ENCODE results near the gene DGKG. TPM values are rescaled to one million over a fixed set of nuclear protein-coding genes. Genes with fewer than 3 reads are reported as not detected.

Gene DGKG
- total RNA-seq, 2 experiments from 2014 or later = not detected

GRCh38 chr3:186169379-186169778 lies 192.7 kb downstream of the DGKG start:
- Histone ChIP-seq H3K4me1 (ENCODE audit: insufficient read depth, low read length) (no peaks in the 10 kb centered on the region), H3K4me3 (ENCODE audit: low read length) (no peak overlapping the region), H3K27ac (ENCODE audit: low read depth in 1 of 2, low read length in 2 of 2) (no peak overlapping the region), H3K36me3 (ENCODE audit: insufficient read depth, low read length) (no peaks in the 10 kb centered on the region), H3K27me3 (ENCODE audit: control insufficient read depth in 1 of 2, insufficient read depth in 2 of 2, low read length in 2 of 2) (peaks cover 4 to 5% of the 10 kb centered on the region in 2 experiments), H3K9me3 (ENCODE audit: control insufficient read depth in 1 of 2, insufficient read depth in 1 of 2, low read length in 2 of 2) (peaks cover 0 to 3% of the 10 kb centered on the region in 2 experiments)
- TF ChIP-seq CTCF (IDR thresholded peaks at IDR 0.05) = no peak
- H3K4me3 Mint-ChIP-seq = no peak overlapping the region
- H3K36me3 Mint-ChIP-seq (ENCODE audit: low read depth) = no peaks in the 10 kb centered on the region
- DNase-seq = no peak
- intact Hi-C loops (cut with DNase I, micrococcal nuclease) = no loop called here
- POLR2A ChIA-PET = no interaction called here
- CTCF ChIA-PET = no interaction called here
- no peaks in the 10 kb centered on the region for H3K4me1 Mint-ChIP-seq (ENCODE audit: low read depth)
- no peak for ATAC-seq (ENCODE audit: poor library complexity)
- H3K27ac Mint-ChIP-seq = no peak overlapping the region
- peaks cover 27% of the 10 kb centered on the region for H3K27me3 Mint-ChIP-seq
- no peaks in the 10 kb centered on the region for H3K9me3 Mint-ChIP-seq

GRCh38 chr3:186168976-186169375 lies 193.1 kb downstream of the DGKG start:
- intact Hi-C loops (cut with DNase I, micrococcal nuclease) = no loop called here
- CTCF ChIA-PET = no interaction called here
- H3K4me1 ChIP-seq (ENCODE audit: insufficient read depth, low read length) = no peaks in the 10 kb centered on the region
- ATAC-seq (ENCODE audit: poor library complexity) (no peak), DNase-seq (no peak)
- H3K27me3 Mint-ChIP-seq = peaks cover 28% of the 10 kb centered on the region
- no peak overlapping the region for H3K4me3 Mint-ChIP-seq
- no peak overlapping the region for H3K27ac ChIP-seq (ENCODE audit: low read depth in 1 of 2, low read length in 2 of 2)
- H3K9me3 Mint-ChIP-seq = no peaks in the 10 kb centered on the region
- H3K27me3 ChIP-seq (ENCODE audit: control insufficient read depth in 1 of 2, insufficient read depth in 2 of 2, low read length in 2 of 2) = peaks cover 5 to 8% of the 10 kb centered on the region in 2 experiments
- no peak overlapping the region for H3K27ac Mint-ChIP-seq
- H3K36me3 ChIP-seq (ENCODE audit: insufficient read depth, low read length) = no peaks in the 10 kb centered on the region
- peaks cover 0 to 3% of the 10 kb centered on the region in 2 experiments for H3K9me3 ChIP-seq (ENCODE audit: control insufficient read depth in 1 of 2, insufficient read depth in 1 of 2, low read length in 2 of 2)
- no peaks in the 10 kb centered on the region for H3K4me1 Mint-ChIP-seq (ENCODE audit: low read depth)
- H3K4me3 ChIP-seq (ENCODE audit: low read length) = no peak overlapping the region
- no peaks in the 10 kb centered on the region for H3K36me3 Mint-ChIP-seq (ENCODE audit: low read depth)
- TF ChIP-seq CTCF (IDR thresholded peaks at IDR 0.05) = no peak
- POLR2A ChIA-PET = no interaction called here

- no peak for TF ChIP-seq CTCF (IDR thresholded peaks at IDR 0.05)
- Histone ChIP-seq H3K36me3 (ENCODE audit: insufficient read depth, low read length) (no peaks in the 10 kb centered on the region), H3K4me1 (ENCODE audit: insufficient read depth, low read length) (no peaks in the 10 kb centered on the region), H3K9me3 (ENCODE audit: control insufficient read depth in 1 of 2, insufficient read depth in 1 of 2, low read length in 2 of 2) (peaks cover 0 to 2% of the 10 kb centered on the region in 2 experiments), H3K27ac (ENCODE audit: low read depth in 1 of 2, low read length in 2 of 2) (no peak overlapping the region), H3K4me3 (ENCODE audit: low read length) (no peak overlapping the region), H3K27me3 (ENCODE audit: control insufficient read depth in 1 of 2, insufficient read depth in 2 of 2, low read length in 2 of 2) (peaks cover 5 to 12% of the 10 kb centered on the region in 2 experiments)
- intact Hi-C loops (cut with DNase I, micrococcal nuclease) = no loop called here
- POLR2A ChIA-PET = no interaction called here
- Mint-ChIP-seq H3K9me3 (no peaks in the 10 kb centered on the region), H3K4me1 (ENCODE audit: low read depth) (no peaks in the 10 kb centered on the region), H3K27ac (no peak overlapping the region), H3K36me3 (ENCODE audit: low read depth) (no peaks in the 10 kb centered on the region), H3K27me3 (peaks cover 33% of the 10 kb centered on the region), H3K4me3 (no peak overlapping the region)
- CTCF ChIA-PET = no interaction called here
- no peak for ATAC-seq (ENCODE audit: poor library complexity)
- DNase-seq = no peak
Measured at GRCh38 chr3:186167646-186168395, 194.2 kb downstream of the DGKG start.
